Testis (tissue), 3 donors: Measurements from ENCODE around the gene ECHDC3. TPM values are rescaled to one million over a fixed set of nuclear protein-coding genes. Genes with fewer than 3 reads are reported as not detected.

ENCODE experiments used
- DNase-seq: peaks from one replicate; pipeline ENCODE4 v3.0.0-alpha.2; 2019
- H3K27ac ChIP-seq, 2 donors: fragments of 200-600 bp; sonication (generic); one replicate each; pipeline ENCODE4 v1.5.1; 2019
- H3K27me3 ChIP-seq: fragments of 200-600 bp; sonication (generic); one replicate; pipeline ENCODE4 v1.5.1; 2019
- H3K36me3 ChIP-seq: fragments of 200-600 bp; sonication (generic); one replicate; pipeline ENCODE4 v1.5.1; 2017; ENCODE audit warnings: low read depth; ENCODE audit errors: missing control alignments
- H3K4me1 ChIP-seq: fragments of 200-600 bp; sonication (generic); one replicate; pipeline ENCODE4 v1.5.1; 2019
- H3K4me3 ChIP-seq, 2 donors: fragments of 200-600 bp; sonication (generic); one replicate each; pipeline ENCODE4 v1.5.1; 2017 to 2019
- H3K9me3 ChIP-seq: fragments of 200-600 bp; sonication (generic); one replicate; pipeline ENCODE4 v1.5.1; 2017
- CTCF ChIP-seq, 3 experiments: fragments of 450-650 bp in 2 of 3; fragments of 200-600 bp in 1 of 3; sonication (generic) in 1 of 3; IDR thresholded peaks; one replicate each; pipeline ENCODE4 v1.5.1; 2016 to 2019; ENCODE audit warnings: antibody characterized with exemption in 3 of 3, mild to moderate bottlenecking in 2 of 3, moderate library complexity in 1 of 3
- POLR2A ChIP-seq: fragments of 450-650 bp; IDR thresholded peaks from one replicate; pipeline ENCODE4 v1.6.1; 2017; ENCODE audit warnings: antibody characterized with exemption, mild to moderate bottlenecking, moderate library complexity
- WGBS, 2 donors: methylation state at CpG; one replicate each; pipeline ENCODE4 v1.1.5; 2018; 5-methylcytosine and 5-hydroxymethylcytosine counted together
- intact Hi-C: fragments of 100-400 bp; cut with DNase I; formaldehyde crosslinking; loops from one replicate; pipeline ENCODE4 v1.15.1; 2023; ENCODE audit warnings: low total_unique reads
- polyA plus RNA-seq: library from polyadenylated mRNA; stranded (reverse); fragments of 350-450 nt; fragmentation: Illumina TruSeq; extraction: RNeasy Lipid Tissue Mini Kit (QIAGEN cat#74804); gene quantifications from one replicate; pipeline ENCODE4 v1.2.3, GENCODE V29; 2014; ENCODE audit warnings: low read depth, low replicate concordance; ENCODE audit not compliant: insufficient read depth
- total RNA-seq, 2 donors: library from RNA; depleted of rRNA; stranded (reverse); fragments of >200 nt; gene quantifications; one replicate each; pipeline ENCODE4 v1.2.3, GENCODE V29; 2016

Gene ECHDC3
- total and polyA plus RNA-seq, 3 donors from 2014 or later: 32.5 to 83.8 (median 61.7) TPM

GRCh38 chr10:11745045-11745444, 2.9 kb downstream of the ECHDC3 start:
- no peaks in the 10 kb centered on the region for H3K9me3 ChIP-seq
- H3K4me1 ChIP-seq: peaks cover 13% of the 10 kb centered on the region
- intact Hi-C loops: no loop called here
- no peak for DNase-seq
- H3K36me3 ChIP-seq: no peaks in the 10 kb centered on the region
- no peak for TF ChIP-seq POLR2A
- no peak for TF ChIP-seq CTCF (IDR thresholded peaks at IDR 0.05)
- 80 to 83% methylated on average over 6 of the region's 6 CpGs for WGBS, 2 donors
- no peaks in the 10 kb centered on the region for H3K27me3 ChIP-seq
- H3K27ac ChIP-seq: no peak overlapping the region
- H3K4me3 ChIP-seq: no peak overlapping the region

DNA sequence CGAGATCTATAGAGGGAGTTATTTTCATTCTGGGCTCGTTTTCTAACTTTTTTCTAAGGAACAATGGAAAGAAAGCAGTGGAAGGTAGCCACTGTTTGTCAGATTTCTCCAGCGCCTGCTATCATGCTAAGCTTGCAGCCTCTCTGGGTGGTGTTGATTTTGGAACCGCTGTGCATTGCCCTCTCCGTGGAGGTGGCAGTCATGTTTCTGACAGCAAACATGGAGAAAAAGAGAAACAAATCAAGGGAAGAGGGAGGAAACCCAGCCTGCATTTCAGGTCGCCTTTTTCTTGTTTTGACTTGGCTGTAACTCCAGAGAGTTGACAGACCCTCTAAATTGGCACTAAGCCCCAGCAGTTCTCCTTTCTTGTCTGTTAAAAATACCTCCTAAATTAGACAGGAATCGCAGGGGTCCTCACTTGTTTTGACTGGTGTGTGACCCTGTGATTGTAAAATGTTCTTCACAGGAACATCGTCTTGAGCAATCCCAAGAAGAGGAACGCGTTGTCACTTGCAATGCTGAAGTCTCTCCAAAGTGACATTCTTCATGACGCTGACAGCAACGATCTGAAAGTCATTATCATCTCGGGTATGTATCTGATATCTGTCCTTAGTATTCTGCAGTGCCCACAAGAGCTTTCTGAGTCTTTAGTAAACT, 4.8 kb downstream of the ECHDC3 start:
- intact Hi-C loops: no loop called here
- no peak for DNase-seq
- Histone ChIP-seq H3K9me3 (no peaks in the 10 kb centered on the region), H3K27me3 (no peaks in the 10 kb centered on the region), H3K4me3 (no peak overlapping the region), H3K36me3 (no peaks in the 10 kb centered on the region), H3K4me1 (peaks cover 9% of the 10 kb centered on the region), H3K27ac (no peak overlapping the region)
- 40 to 55% methylated on average over 13 of the region's 13 CpGs for WGBS, 2 donors
- TF ChIP-seq CTCF (IDR thresholded peaks at IDR 0.05): no peak

DNA sequence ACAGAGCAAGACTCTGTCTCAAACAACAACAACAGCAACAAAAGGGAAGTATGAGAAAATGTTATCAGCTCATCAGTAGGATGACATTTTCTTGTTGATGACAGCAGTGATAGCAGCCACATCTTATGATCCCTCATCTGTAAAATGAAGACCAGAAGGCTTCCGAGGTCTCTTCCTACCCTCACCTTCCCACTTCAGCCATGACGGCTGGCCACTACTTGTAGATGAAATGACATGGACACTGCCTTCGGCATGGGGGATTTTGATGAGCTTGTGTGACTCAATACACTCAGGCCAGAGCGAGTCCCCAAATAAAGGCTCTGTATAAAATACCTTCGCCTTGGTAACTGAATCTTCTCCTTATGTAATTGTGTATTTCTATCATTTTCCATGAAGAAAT, 6.7 kb downstream of the ECHDC3 start:
- intact Hi-C loops: no loop called here
- no peak for DNase-seq
- Histone ChIP-seq H3K9me3 (no peaks in the 10 kb centered on the region), H3K4me1 (peaks cover 9% of the 10 kb centered on the region), H3K27me3 (no peaks in the 10 kb centered on the region), H3K36me3 (no peaks in the 10 kb centered on the region), H3K27ac (peak overlapping the region; percentile 0 to 21), H3K4me3 (no peak overlapping the region)
- 70 to 73% methylated on average over 5 of the region's 5 CpGs for WGBS, 2 donors
- TF ChIP-seq POLR2A (no peak), CTCF (IDR thresholded peaks at IDR 0.05) (no peak)

DNA sequence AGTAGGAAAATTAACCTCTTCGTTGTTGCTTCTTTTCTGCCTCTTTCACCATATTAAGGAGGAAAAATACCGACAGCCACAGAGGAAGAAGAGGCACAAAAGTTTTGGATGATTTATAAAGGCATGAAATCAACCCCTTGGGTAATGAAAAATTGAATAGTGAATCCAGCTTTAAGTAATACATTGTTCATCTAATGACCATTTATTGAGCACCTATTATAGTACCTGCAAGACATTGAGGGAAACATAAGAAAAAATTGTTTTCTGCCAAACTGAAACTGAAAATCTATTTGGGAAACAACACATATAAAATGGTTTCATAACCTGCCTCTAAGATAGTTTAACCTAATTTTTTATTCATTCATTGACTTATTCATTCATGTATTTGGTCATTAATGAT, 8.2 kb downstream of the ECHDC3 start:
- no peaks in the 10 kb centered on the region for H3K27me3 ChIP-seq
- peaks cover 11% of the 10 kb centered on the region for H3K4me1 ChIP-seq
- 94 to 98% methylated on average over 2 of the region's 2 CpGs for WGBS, 2 donors
- H3K27ac ChIP-seq: no peak overlapping the region
- DNase-seq: no peak
- no peak for TF ChIP-seq POLR2A
- TF ChIP-seq CTCF (IDR thresholded peaks at IDR 0.05): no peak
- no peak overlapping the region for H3K4me3 ChIP-seq
- H3K9me3 ChIP-seq: no peaks in the 10 kb centered on the region
- no peaks in the 10 kb centered on the region for H3K36me3 ChIP-seq
- intact Hi-C loops: loop anchor here (10.0 kb wide), 1 partner anchor 236 kb away; no protein-coding TSS in a partner anchor

- intact Hi-C loops: loop anchor here (10.0 kb wide), 1 partner anchor 239 kb away; no protein-coding TSS in a partner anchor
Observed at GRCh38 chr10:11754173-11754572, 12.0 kb downstream of the ECHDC3 start.

More at GRCh38 chr10:11754173-11754572, 12.0 kb downstream of the ECHDC3 start:
- Histone ChIP-seq H3K27me3 (no peaks in the 10 kb centered on the region), H3K4me3 (no peak overlapping the region), H3K36me3 (no peaks in the 10 kb centered on the region), H3K9me3 (no peaks in the 10 kb centered on the region), H3K4me1 (peaks cover 24% of the 10 kb centered on the region), H3K27ac (no peak overlapping the region)
- WGBS, 2 donors: 0% methylated on average over 1 of the region's 1 CpG
- DNase-seq: no peak
- TF ChIP-seq POLR2A: no peak
- TF ChIP-seq CTCF (IDR thresholded peaks at IDR 0.05): no peak
